HG02852 (cell line): ENCODE results near the gene EPB41.
"Not testable (repeated sequence)": the region's sequence is repeated elsewhere in the genome, so short reads cannot be mapped to it uniquely, and the experiment has no call there.

Source experiments
- ATAC-seq: cut with Tn5 transposase; IDR thresholded peaks from one replicate; pipeline ENCODE4 v1.9.1; 2021; ENCODE audit warnings: mild to moderate bottlenecking, moderate library complexity; ENCODE audit not compliant: unreplicated experiment

The EPB41 gene

DNA sequence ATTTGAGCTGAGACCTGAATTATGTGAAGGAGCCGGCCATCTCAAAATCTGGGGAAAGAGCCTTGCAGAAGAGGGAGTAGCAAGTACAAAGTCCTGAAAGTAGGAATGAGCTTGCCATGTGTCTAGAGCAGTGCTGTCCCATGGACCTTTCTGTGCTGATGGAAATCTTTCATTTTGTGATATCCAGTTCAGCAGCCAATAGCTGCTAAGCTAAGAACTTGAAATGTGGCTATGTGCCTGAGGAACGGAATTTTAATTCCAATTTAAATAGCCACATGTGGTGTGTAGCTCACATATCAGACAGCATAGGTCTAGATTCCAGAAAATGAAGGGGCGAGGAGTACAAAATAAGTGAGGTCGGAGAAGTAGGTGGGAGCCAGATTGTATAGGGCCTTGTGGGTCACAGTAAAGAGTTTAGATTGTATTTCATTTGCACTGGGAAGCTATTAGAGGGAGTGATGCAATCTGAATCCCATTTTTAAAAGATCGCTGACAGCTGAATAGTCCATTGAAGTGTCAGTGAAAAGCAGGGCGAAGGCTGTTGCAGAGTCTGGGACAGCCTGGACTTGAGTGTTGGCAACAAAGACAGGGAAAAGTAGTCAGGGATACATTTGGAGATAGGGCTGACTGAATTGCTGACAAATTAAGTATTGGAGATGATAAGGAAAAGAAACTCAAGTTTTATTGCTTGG, 129.1 kb downstream of the EPB41 start:
- no peak for ATAC-seq

GRCh38 chr1:29044010-29044409, 129.6 kb downstream of the EPB41 start:
- no peak for ATAC-seq

DNA sequence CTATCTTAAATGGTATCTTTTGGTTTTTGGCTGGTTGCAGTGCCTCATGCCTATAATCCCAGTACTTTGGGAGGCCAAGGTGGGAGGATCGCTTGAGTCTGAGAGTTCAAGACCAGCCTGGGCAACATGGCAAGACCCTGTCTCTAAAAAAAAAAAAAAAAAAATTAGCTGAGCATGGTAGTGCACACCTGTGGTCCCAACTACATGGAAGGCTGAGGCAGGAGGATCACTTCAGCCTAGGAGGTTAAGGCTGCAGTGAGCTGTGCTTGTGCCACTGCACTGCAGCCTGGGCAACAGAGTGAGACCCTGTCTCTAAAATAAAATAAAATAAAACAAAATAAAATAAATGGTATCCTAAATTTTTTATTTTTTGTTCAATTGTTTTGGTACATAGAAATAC, 131.3 kb downstream of the EPB41 start:
- not testable (repeated sequence) for ATAC-seq

- ATAC-seq, result no peak
These were observed 132.8 kb downstream of the EPB41 start for GRCh38 chr1:29047142-29047541.

GRCh38 chr1:29050166-29050565, 135.8 kb downstream of the EPB41 start:
- ATAC-seq, result no peak

DNA sequence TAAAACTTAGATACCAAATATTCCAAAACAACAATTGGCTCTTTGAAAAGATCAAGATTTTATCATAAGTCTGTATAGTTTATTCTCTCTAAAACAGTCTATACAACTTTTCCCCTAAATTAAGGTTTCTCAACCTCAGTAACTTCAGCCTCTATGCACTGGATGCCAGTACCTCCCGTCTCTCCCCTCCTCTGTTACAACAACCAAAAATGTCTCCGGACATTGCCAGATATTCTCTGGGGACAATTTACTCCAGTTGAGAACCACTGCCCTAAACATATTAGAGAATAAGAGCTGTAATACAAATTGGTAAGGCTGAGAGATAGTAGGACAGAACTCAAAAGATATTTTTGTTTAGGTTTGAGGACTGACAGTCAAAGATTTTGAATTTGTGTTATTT, 137.7 kb downstream of the EPB41 start:
- no peak for ATAC-seq

GRCh38 chr1:29052941-29053340, 138.6 kb downstream of the EPB41 start:
- no peak for ATAC-seq

GRCh38 chr1:29055160-29055559, 140.8 kb downstream of the EPB41 start:
- no peak for ATAC-seq

DNA sequence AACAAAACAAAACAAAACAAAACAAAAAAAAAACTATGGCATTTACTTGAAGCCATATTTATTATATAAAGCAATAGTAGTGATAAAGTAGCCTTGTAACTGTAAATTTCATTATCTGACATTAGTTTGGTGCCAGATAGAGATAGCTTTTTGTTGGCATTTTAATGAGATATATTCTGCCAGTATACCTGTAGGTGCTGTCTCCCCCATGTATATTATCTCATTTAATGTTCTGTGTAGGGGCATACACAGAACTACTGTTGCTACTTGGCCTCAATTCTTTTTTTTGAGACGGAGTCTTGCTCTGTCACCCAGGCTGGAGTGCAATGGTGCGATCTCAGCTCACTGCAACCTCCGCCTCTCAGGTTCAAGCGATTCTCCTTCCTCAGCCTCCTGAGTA, 141.9 kb downstream of the EPB41 start:
- ATAC-seq, result no peak

- no peak for ATAC-seq
These were observed 143.3 kb downstream of the EPB41 start for GRCh38 chr1:29057700-29058099.

DNA sequence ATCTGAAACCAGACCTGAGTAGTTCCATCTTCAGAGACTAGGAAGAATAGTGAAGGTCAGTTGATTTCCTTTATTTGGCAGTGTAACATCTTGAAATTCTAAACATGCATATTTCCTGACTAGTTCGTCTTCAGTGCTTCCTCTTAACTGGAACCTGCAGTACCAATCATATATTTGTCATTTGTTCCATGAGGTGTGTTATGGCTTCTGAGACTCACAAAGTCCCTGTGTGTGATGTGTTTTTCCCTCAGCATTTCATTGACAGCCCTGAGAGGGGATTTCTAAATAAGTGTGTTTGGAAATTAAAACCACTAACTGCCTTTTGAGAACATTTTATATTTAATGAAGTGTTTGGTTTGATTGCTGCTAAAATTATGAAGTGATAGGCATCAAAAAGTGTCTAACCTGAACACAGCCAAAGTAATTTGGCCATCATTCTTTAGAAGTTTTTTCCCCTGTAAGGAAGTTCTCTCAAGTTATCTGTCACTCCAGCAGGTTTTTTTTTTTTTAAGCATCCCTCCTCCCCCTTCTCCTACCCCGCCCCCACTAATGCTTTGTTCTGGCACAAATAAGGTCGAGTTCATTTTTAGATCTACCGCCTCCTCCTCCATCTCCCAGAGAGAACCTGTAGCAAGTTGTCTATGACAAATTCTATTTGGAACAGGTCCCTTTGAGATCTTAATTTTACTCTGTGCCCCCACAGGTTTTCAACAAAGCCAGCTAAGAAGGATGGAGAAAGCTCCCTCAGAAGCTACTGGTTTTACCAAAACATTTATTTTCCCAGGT, 148.0 kb downstream of the EPB41 start:
- ATAC-seq, result no peak

- no peak for ATAC-seq
These were observed 149.7 kb downstream of the EPB41 start for GRCh38 chr1:29064064-29064463.

DNA sequence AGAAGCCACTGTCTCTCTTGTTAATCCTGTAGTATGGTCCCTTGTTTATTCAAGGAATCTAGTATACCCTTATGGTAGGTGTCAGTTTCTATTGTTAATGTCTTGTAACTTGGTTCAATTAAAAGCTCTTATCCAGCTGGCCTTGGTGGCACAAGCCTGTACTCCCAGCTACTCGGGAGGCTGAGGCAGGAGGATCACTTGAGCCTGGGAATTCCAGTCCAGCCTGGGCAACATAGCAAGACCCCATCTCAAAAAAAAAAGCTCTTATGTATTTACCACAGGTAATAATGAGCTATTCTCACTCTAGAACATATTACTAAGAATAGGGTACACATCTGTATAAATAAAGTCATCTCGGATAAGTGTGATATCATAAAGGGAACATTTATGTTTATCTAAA, 162.8 kb downstream of the EPB41 start:
- no peak for ATAC-seq

DNA sequence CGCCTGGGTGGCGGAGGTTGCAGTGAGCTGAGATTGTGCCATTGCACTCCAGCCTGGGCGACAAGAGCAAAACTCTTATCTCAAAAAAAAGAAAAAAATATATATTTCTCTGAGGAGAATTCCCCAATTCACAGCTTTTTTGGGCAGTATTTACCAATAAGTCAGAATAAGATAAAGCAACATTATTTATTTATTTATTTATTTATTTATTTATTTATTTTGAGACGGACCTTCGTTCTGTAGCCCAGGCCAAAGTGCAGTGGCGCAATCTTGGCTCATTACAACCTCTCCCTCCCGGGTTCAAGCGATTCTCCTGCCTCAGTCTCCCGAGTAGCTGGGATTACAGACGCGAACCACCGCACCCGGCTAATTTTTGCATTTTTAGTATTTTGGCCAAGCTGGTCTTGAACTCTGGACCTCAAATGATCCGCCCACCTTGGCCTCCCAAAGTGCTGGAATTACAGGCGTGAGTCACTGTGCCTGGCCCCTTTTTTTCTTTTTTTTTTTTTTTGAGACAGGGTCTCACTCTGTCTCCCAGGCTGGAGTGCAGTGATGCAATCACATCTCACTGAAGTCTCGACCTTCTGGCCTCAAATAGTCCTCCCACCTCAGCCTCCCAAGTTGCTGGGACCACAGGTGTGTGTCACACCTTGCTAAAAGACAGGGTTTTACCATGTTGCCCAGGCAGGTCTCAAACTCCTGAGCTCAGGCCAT, 165.7 kb downstream of the EPB41 start:
- ATAC-seq, result not testable (repeated sequence)

- no peak for ATAC-seq
These were observed 166.8 kb downstream of the EPB41 start for GRCh38 chr1:29081201-29081600.

DNA sequence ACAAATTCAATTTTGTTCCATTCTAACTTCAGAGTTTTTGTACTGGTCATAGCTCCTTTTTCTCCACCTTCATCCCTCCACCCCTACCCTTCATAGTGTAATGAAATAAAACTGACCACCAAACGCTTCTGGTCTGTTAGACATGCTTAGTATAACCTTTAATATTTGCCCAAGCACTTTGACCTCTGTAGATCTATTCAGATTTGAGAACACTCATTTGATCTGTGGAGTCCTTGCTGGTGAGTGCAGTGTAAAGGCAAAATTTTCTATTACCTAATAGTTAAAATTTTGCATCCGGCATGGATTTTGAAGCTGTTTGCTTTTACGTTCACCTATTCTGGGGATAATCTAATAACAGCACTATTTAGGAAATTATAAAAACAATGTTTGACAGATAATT, 168.2 kb downstream of the EPB41 start:
- no peak for ATAC-seq

GRCh38 chr1:29083317-29084195, 169.2 kb downstream of the EPB41 start:
- ATAC-seq, result no peak

GRCh38 chr1:29084196-29084521, 169.8 kb downstream of the EPB41 start:
- ATAC-seq, result no peak

DNA sequence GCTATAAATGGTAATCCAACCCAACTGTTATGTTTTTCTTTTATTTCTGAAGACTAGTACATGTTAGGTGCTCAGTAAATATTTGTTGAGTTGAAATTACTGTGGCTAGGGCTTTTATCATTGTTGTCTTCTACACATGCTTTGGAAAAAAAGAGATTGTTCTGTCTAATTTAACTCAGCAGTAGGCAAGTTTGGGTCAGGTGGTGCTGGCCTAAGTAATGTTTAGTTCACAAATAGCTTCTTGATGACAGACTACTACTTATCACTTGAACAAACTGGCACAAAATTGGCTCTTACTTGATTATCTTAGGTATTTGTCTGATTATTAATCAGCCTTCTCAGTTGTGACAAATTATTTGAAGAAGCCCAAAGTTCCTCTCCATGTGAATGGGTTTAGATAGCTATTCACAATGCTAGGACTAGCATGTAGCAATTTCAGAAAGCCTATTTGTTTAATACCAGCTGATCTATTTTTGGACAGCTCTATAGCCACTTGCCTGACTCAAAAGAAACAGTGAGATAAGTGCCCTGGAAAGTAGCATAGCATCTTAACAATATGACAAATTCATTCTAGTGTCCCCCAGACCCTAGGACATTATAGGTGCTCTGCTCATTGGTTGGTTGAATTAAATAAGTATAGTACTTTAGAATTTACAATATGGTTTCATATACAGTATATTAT, 176.7 kb downstream of the EPB41 start:
- no peak for ATAC-seq

GRCh38 chr1:29092704-29093103, 178.3 kb downstream of the EPB41 start:
- not testable (repeated sequence) for ATAC-seq
